HepG2 (cell line): ENCODE results near the gene ZNF284. TPM values are rescaled to one million over a fixed set of nuclear protein-coding genes. Genes with fewer than 3 reads are reported as not detected.

Experiments used
- ADNP ChIP-seq: sonication (generic); formaldehyde crosslinking; IDR thresholded peaks from 2 replicates; pipeline ENCODE4 v1.4.0; 2020; ENCODE audit warnings: missing genetic modification reagents
- ATRX ChIP-seq: sonication (generic); formaldehyde crosslinking; IDR thresholded peaks from 2 replicates; pipeline ENCODE4 v1.4.0; 2020; ENCODE audit warnings: missing genetic modification reagents, borderline replicate concordance
- BCL6 ChIP-seq: IDR thresholded peaks from 2 replicates; pipeline ENCODE4 v1.6.1; 2016; ENCODE audit warnings: missing genetic modification reagents, missing compliant biosample characterization
- ESRRA ChIP-seq: sonication (generic); formaldehyde crosslinking; IDR thresholded peaks from 2 replicates; pipeline ENCODE4 v1.5.1; 2020; ENCODE audit warnings: mild to moderate bottlenecking, low read depth, missing genetic modification reagents
- MXI1 ChIP-seq: IDR thresholded peaks from 3 replicates; pipeline ENCODE4 v1.6.1; 2012; ENCODE audit warnings: low read depth, low read length, inconsistent platforms, borderline replicate concordance
- NCOA1 ChIP-seq: sonication (generic); formaldehyde crosslinking; IDR thresholded peaks from 2 replicates; pipeline ENCODE4 v1.9.0; 2021; ENCODE audit warnings: missing genetic modification reagents
- NFYB ChIP-seq: sonication (generic); formaldehyde crosslinking; IDR thresholded peaks from 2 replicates; pipeline ENCODE4 v1.4.0; 2020; ENCODE audit warnings: missing genetic modification reagents
- NR2C2 ChIP-seq: sonication (generic); formaldehyde crosslinking; IDR thresholded peaks from 2 replicates; pipeline ENCODE4 v1.4.0; 2020; ENCODE audit warnings: missing genetic modification reagents, mild to moderate bottlenecking, moderate library complexity, borderline replicate concordance
- PAF1 ChIP-seq: IDR thresholded peaks from 2 replicates; pipeline ENCODE4 v1.6.1; 2016; ENCODE audit warnings: missing genetic modification reagents, missing compliant biosample characterization
- PAX8 ChIP-seq: sonication (generic); formaldehyde crosslinking; IDR thresholded peaks from 2 replicates; pipeline ENCODE4 v1.8.0; 2022; ENCODE audit warnings: mild to moderate bottlenecking, missing genetic modification reagents, borderline replicate concordance
- RFX5 ChIP-seq: IDR thresholded peaks from 2 replicates; pipeline ENCODE4 v1.6.1; 2011; ENCODE audit warnings: low read depth, low read length, improper control_type of control experiment
- SCMH1 ChIP-seq: sonication (generic); formaldehyde crosslinking; IDR thresholded peaks from 2 replicates; pipeline ENCODE4 v1.9.0; 2021; ENCODE audit warnings: missing genetic modification reagents, mild to moderate bottlenecking, borderline replicate concordance
- TBL1XR1 ChIP-seq: fragments of 150-350 bp; IDR thresholded peaks from 2 replicates; pipeline ENCODE4 v1.6.1; 2014; ENCODE audit warnings: borderline replicate concordance, low read length; ENCODE audit not compliant: partially characterized antibody
- ZNF136 ChIP-seq: sonication (generic); formaldehyde crosslinking; IDR thresholded peaks from 2 replicates; pipeline ENCODE4 v1.8.1; 2022; ENCODE audit warnings: low read depth, mild to moderate bottlenecking, moderate library complexity, missing genetic modification reagents
- ZNF337 ChIP-seq: sonication (generic); formaldehyde crosslinking; IDR thresholded peaks from 2 replicates; pipeline ENCODE4 v1.5.1; 2020; ENCODE audit warnings: missing genetic modification reagents, low read depth, mild to moderate bottlenecking, borderline replicate concordance
- ZNF343 ChIP-seq: sonication (generic); formaldehyde crosslinking; IDR thresholded peaks from 2 replicates; pipeline ENCODE4 v1.4.0; 2020; ENCODE audit warnings: mild to moderate bottlenecking, missing genetic modification reagents
- ZNF614 ChIP-seq: IDR thresholded peaks from 2 replicates; pipeline ENCODE4 v1.6.1; 2018; ENCODE audit warnings: missing biosample characterization, missing genetic modification reagents, inconsistent platforms, borderline replicate concordance
- ZNF75D ChIP-seq: sonication (generic); formaldehyde crosslinking; IDR thresholded peaks from 2 replicates; pipeline ENCODE4 v1.8.1; 2023; ENCODE audit warnings: missing genetic modification reagents, mild to moderate bottlenecking, borderline replicate concordance
- polyA plus RNA-seq, 8 experiments: library from polyadenylated mRNA; depleted of rRNA in 3 of 8; stranded (reverse) in 7 of 8; unstranded in 1 of 8; fragments of >200 nt; fragmentation: Illumina TruSeq in 4 of 8; extraction: Trizol in 4 of 8; gene quantifications; 2 replicates each; pipeline versions ENCODE4 v1.2.1 to v1.2.3, GENCODE V29; 2011 to 2016; ENCODE audit warnings: low read depth in 4 of 8, missing spikeins in 1 of 8, mixed read lengths in 1 of 8; ENCODE audit not compliant: insufficient read depth in 1 of 8
- total RNA-seq, 5 experiments: library from RNA; depleted of rRNA; stranded (reverse); fragments of >200 nt; fragmentation: Illumina TruSeq; extraction: Trizol; gene quantifications; 2 replicates each; pipeline ENCODE4 v1.2.3, GENCODE V29; 2016; ENCODE audit warnings: low read depth in 1 of 5
- TF ChIP-seq, protein P1 (sequence below): sonication (generic); formaldehyde crosslinking; IDR thresholded peaks from 2 replicates; pipeline ENCODE4 v1.4.0; 2020; ENCODE audit warnings: missing genetic modification reagents
- TF ChIP-seq, protein P2 (sequence below): sonication (generic); formaldehyde crosslinking; IDR thresholded peaks from 2 replicates; pipeline ENCODE4 v1.5.0; 2020; ENCODE audit warnings: mild to moderate bottlenecking, missing genetic modification reagents
- TF ChIP-seq, protein P3 (sequence below): IDR thresholded peaks from 2 replicates; pipeline ENCODE4 v1.6.1; 2018; ENCODE audit warnings: missing genetic modification reagents, mild to moderate bottlenecking, missing compliant biosample characterization
- TF ChIP-seq, protein P4 (sequence below): IDR thresholded peaks from 2 replicates; pipeline ENCODE4 v1.6.1; 2016; ENCODE audit warnings: low read depth, missing genetic modification reagents, missing compliant biosample characterization

ZNF284 gene
- total and polyA plus RNA-seq, 2 of the 13 experiments (the other 11 are each of a cell fraction or from before 2014, with no cell fraction given): 1.2 to 2.3 TPM

DNA sequence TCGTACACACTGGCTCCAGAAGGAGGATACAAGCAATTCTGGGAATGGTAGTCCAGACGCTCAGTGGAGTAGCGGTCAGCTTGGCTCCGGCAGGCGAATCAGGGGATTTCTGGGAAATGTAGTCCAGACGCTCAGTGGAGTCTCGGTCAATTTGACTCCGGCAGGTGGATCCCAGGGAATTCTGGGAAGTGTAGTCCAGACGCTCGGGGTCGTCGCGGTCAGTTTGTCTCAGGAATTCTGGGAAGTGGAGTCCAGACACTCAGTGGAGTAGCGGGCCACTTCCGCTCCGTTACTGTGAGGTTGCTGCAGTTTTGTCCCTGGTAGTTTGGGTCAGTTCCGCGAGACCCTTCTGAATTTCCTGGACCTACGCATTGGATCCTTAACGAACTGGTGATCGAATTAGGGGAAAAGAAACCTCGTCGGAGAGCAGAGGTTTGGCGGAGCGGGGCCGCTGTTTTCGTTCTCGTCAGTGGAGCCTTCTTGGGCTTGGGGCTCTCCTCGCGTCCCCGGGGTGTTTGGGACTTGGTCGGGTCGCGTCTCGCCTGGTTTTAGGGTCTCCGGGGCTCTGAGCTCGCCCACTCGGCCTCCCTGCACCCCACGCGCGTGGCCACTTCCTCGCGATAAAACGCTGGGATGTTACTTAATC lies 41.3 kb downstream of the ZNF284 start, which contains the start of gene ZNF225 (continued):
- TF ChIP-seq, protein P1, sequence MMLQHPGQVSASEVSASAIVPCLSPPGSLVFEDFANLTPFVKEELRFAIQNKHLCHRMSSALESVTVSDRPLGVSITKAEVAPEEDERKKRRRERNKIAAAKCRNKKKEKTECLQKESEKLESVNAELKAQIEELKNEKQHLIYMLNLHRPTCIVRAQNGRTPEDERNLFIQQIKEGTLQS (CRISPR knock-in tag): no peak
- TF ChIP-seq RFX5: no peak
- no peak for TF ChIP-seq ZNF337
- TF ChIP-seq MXI1: peak; percentile 63; the same call in 1 of the 3 replicates
- TF ChIP-seq ZNF136 (CRISPR knock-in tag): no peak
- TF ChIP-seq ZNF75D (CRISPR knock-in tag): 0 out of 2 replicates have a peak, but pooled peaks have one; percentile 23
- TF ChIP-seq ADNP (CRISPR knock-in tag): no peak
- no peak for TF ChIP-seq ATRX
- TF ChIP-seq, protein P2, sequence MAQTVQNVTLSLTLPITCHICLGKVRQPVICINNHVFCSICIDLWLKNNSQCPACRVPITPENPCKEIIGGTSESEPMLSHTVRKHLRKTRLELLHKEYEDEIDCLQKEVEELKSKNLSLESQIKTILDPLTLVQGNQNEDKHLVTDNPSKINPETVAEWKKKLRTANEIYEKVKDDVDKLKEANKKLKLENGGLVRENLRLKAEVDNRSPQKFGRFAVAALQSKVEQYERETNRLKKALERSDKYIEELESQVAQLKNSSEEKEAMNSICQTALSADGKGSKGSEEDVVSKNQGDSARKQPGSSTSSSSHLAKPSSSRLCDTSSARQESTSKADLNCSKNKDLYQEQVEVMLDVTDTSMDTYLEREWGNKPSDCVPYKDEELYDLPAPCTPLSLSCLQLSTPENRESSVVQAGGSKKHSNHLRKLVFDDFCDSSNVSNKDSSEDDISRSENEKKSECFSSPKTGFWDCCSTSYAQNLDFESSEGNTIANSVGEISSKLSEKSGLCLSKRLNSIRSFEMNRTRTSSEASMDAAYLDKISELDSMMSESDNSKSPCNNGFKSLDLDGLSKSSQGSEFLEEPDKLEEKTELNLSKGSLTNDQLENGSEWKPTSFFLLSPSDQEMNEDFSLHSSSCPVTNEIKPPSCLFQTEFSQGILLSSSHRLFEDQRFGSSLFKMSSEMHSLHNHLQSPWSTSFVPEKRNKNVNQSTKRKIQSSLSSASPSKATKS (CRISPR knock-in tag): no peak
- no peak for TF ChIP-seq ZNF614 (CRISPR knock-in tag)
- TF ChIP-seq SCMH1 (CRISPR knock-in tag): no peak
- peak; percentile 43; the same call in 1 of the 2 replicates for TF ChIP-seq ESRRA (CRISPR knock-in tag)
- peak; percentile 99 for TF ChIP-seq NR2C2 (CRISPR knock-in tag)
- TF ChIP-seq, protein P3, sequence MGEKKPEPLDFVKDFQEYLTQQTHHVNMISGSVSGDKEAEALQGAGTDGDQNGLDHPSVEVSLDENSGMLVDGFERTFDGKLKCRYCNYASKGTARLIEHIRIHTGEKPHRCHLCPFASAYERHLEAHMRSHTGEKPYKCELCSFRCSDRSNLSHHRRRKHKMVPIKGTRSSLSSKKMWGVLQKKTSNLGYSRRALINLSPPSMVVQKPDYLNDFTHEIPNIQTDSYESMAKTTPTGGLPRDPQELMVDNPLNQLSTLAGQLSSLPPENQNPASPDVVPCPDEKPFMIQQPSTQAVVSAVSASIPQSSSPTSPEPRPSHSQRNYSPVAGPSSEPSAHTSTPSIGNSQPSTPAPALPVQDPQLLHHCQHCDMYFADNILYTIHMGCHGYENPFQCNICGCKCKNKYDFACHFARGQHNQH: peak; percentile 75
- no peak for TF ChIP-seq ZNF343 (CRISPR knock-in tag)
- no peak for TF ChIP-seq PAX8 (CRISPR knock-in tag)
- TF ChIP-seq, protein P4, sequence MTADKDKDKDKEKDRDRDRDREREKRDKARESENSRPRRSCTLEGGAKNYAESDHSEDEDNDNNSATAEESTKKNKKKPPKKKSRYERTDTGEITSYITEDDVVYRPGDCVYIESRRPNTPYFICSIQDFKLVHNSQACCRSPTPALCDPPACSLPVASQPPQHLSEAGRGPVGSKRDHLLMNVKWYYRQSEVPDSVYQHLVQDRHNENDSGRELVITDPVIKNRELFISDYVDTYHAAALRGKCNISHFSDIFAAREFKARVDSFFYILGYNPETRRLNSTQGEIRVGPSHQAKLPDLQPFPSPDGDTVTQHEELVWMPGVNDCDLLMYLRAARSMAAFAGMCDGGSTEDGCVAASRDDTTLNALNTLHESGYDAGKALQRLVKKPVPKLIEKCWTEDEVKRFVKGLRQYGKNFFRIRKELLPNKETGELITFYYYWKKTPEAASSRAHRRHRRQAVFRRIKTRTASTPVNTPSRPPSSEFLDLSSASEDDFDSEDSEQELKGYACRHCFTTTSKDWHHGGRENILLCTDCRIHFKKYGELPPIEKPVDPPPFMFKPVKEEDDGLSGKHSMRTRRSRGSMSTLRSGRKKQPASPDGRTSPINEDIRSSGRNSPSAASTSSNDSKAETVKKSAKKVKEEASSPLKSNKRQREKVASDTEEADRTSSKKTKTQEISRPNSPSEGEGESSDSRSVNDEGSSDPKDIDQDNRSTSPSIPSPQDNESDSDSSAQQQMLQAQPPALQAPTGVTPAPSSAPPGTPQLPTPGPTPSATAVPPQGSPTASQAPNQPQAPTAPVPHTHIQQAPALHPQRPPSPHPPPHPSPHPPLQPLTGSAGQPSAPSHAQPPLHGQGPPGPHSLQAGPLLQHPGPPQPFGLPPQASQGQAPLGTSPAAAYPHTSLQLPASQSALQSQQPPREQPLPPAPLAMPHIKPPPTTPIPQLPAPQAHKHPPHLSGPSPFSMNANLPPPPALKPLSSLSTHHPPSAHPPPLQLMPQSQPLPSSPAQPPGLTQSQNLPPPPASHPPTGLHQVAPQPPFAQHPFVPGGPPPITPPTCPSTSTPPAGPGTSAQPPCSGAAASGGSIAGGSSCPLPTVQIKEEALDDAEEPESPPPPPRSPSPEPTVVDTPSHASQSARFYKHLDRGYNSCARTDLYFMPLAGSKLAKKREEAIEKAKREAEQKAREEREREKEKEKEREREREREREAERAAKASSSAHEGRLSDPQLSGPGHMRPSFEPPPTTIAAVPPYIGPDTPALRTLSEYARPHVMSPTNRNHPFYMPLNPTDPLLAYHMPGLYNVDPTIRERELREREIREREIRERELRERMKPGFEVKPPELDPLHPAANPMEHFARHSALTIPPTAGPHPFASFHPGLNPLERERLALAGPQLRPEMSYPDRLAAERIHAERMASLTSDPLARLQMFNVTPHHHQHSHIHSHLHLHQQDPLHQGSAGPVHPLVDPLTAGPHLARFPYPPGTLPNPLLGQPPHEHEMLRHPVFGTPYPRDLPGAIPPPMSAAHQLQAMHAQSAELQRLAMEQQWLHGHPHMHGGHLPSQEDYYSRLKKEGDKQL (CRISPR knock-in tag): no peak
- TF ChIP-seq NFYB (CRISPR knock-in tag): peak; percentile 70
- TF ChIP-seq NCOA1 (CRISPR knock-in tag): no peak
- peak; percentile 49 for TF ChIP-seq TBL1XR1
- TF ChIP-seq BCL6 (CRISPR knock-in tag): 0 out of 2 replicates have a peak, but pooled peaks have one; percentile 35
- no peak for TF ChIP-seq PAF1
